ENCODE results near the gene TIAM2.

DNA sequence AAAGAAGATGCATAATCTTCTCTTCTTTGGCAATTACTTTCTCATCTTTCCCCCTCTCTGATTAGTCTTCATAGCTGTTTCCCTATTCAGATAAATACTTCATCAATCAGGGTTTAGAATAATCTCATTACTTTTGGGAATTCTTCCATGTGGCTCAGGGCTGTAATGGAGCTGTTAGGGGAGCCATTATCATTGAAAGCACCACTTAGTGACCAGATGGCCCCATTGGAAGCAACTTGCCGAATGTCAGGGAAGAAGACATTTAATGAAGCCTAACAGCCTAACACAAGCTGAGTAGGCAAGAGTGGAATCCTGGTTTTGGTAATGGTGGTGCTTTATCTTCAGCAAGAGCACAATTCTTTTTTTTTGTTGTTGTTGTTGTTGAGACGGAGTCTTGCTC lies 45.0 kb downstream of the TIAM2 start:
- TF ChIP-seq EZH2phosphoT487 (IDR thresholded peaks at IDR 0.05; ENCODE audit: borderline replicate concordance, low read depth, low read length) = no peak
- TF ChIP-seq, protein P1, sequence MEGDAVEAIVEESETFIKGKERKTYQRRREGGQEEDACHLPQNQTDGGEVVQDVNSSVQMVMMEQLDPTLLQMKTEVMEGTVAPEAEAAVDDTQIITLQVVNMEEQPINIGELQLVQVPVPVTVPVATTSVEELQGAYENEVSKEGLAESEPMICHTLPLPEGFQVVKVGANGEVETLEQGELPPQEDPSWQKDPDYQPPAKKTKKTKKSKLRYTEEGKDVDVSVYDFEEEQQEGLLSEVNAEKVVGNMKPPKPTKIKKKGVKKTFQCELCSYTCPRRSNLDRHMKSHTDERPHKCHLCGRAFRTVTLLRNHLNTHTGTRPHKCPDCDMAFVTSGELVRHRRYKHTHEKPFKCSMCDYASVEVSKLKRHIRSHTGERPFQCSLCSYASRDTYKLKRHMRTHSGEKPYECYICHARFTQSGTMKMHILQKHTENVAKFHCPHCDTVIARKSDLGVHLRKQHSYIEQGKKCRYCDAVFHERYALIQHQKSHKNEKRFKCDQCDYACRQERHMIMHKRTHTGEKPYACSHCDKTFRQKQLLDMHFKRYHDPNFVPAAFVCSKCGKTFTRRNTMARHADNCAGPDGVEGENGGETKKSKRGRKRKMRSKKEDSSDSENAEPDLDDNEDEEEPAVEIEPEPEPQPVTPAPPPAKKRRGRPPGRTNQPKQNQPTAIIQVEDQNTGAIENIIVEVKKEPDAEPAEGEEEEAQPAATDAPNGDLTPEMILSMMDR (conservative IDR thresholded peaks at IDR 0.05; ENCODE audit: low read length) = no peak
